ENCODE measurements around the gene LRRC43. TPM values are rescaled to one million over a fixed set of nuclear protein-coding genes. Genes with fewer than 3 reads are reported as not detected.

LRRC43 gene
- total and polyA plus RNA-seq, 10 of the 15 experiments (the other 5 are each of a cell fraction or from before 2014, with no cell fraction given), result 0.23 TPM; not detected in 9

DNA sequence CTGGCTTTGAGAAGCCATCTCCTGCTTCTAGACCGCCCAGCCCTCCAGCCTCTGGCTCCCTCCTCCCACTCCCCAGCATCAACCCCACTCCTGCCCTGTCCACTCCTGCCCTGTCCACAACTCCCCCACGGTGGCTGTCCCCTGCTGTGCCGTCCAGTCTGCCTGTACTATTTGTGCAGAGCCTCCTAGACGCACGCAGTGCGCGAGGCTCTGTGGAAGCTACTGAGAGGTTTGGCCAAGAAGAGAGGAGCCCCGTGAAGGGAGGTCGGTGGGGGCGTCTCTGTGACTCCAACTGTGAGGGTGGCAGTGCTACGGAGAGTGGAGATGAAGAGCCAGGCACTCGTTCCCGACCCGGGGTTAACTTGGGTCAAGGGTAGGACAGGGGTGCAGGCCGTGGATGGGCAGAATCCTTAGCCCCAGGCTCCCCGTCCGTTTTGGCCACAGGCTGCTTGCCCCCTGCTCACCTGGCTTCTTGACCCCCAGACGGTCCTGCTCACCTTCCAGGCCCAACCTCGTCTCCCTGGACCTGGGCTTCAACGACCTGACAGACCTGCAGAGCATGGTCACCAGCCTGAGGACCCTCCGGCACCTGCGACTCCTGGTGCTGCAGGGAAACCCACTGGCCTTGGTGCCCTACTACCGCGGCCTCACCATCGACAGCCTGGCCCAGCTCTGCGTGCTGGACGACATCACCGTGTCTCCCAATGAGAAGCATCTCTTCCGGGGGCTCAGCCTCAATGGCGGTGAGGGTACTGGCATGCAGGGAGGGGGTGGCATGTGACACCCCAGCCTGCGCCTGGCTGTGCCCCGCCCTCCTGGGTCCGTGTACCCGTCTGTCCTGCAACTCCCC, 6.9 kb downstream of the LRRC43 start:
- Histone ChIP-seq H3K4me1 (ENCODE audit: control insufficient read depth, insufficient read depth, low read length) (no peaks in the 10 kb centered on the region), H3K4me2 (ENCODE audit: control insufficient read depth, insufficient read depth) (no peak overlapping the region), H3K36me3 (ENCODE audit: control insufficient read depth in 2 of 2, insufficient read depth in 2 of 2, low read length in 1 of 2) (no peaks in the 10 kb centered on the region), H2AFZ (ENCODE audit: control insufficient read depth, low read depth, low read length) (no peak overlapping the region), H4K20me1 (ENCODE audit: control insufficient read depth, insufficient read depth) (no peaks in the 10 kb centered on the region), H3K9me3 (replicated peaks; ENCODE audit: control insufficient read depth, insufficient read depth, low read length) (peaks cover under 1% of the 10 kb centered on the region; the same call in 1 of the 3 replicates), H3K27me3 (replicated peaks in 1 of 2; ENCODE audit: control insufficient read depth in 2 of 2, insufficient read depth in 2 of 2, low read length in 1 of 2) (no peaks in the 10 kb centered on the region; a peak in 1 of 4 replicates), H3K79me2 (ENCODE audit: control insufficient read depth, insufficient read depth, low read length) (no peaks in the 10 kb centered on the region), H3K27ac (ENCODE audit: control insufficient read depth, insufficient read depth) (no peak overlapping the region), H3K9ac (ENCODE audit: control insufficient read depth, insufficient read depth, low read length) (no peak overlapping the region), H3K4me3 (no peak overlapping the region)
- intact Hi-C loops (cut with micrococcal nuclease; ENCODE audit: unreplicated experiment) (no loop called here), in situ Hi-C loops (cut with MboI) (loop anchor here (5.0 kb wide), 1 partner anchor 133 kb away; no protein-coding TSS in a partner anchor)
- TF ChIP-seq SMC3 (IDR thresholded peaks at IDR 0.05; ENCODE audit: borderline replicate concordance, low read length) (no peak), SUZ12 (IDR thresholded peaks at IDR 0.05; ENCODE audit: unreplicated experiment) (no peak), SUPT20H (IDR thresholded peaks at IDR 0.05; ENCODE audit: borderline replicate concordance, control insufficient read depth, low read depth, low read length) (no peak), TCF7 (IDR thresholded peaks at IDR 0.05; ENCODE audit: borderline replicate concordance) (no peak), PML (IDR thresholded peaks at IDR 0.05; ENCODE audit: low read length) (no peak)
- TF ChIP-seq, protein P1, sequence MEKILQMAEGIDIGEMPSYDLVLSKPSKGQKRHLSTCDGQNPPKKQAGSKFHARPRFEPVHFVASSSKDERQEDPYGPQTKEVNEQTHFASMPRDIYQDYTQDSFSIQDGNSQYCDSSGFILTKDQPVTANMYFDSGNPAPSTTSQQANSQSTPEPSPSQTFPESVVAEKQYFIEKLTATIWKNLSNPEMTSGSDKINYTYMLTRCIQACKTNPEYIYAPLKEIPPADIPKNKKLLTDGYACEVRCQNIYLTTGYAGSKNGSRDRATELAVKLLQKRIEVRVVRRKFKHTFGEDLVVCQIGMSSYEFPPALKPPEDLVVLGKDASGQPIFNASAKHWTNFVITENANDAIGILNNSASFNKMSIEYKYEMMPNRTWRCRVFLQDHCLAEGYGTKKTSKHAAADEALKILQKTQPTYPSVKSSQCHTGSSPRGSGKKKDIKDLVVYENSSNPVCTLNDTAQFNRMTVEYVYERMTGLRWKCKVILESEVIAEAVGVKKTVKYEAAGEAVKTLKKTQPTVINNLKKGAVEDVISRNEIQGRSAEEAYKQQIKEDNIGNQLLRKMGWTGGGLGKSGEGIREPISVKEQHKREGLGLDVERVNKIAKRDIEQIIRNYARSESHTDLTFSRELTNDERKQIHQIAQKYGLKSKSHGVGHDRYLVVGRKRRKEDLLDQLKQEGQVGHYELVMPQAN (conservative IDR thresholded peaks at IDR 0.05), result no peak
- RAD21 ChIA-PET (ENCODE audit: unreplicated experiment), result interaction anchor here (0.7 to 0.9 kb wide), 2 partner anchors 14 to 57 kb away, joined by 3 read pairs; partner anchors contain the start of gene B3GNT4
- DNase-seq (ENCODE audit: low read depth, low spot score) (no peak), ATAC-seq (no peak), FAIRE-seq (no peak)
- POLR2A ChIA-PET, result no interaction called here
- no TSS peak for BruUV-seq (replicated peaks)
- CTCF ChIA-PET, result interaction anchor here (0.6 to 4.1 kb wide), 10 partner anchors 8 to 271 kb away, joined by 3 to 29 read pairs (median 3); partner anchors contain the start of gene CFAP251
- 49% methylated on average over 34 of the region's 34 CpGs for WGBS (ENCODE audit: insufficient coverage, insufficient replicate concordance, low lambda C conversion rate, missing lambda C conversion rate)
- SMC1A ChIA-PET (ENCODE audit: uncharacterized antibody, unreplicated experiment), result interaction anchor here (1.3 to 1.7 kb wide), 2 partner anchors 23 to 59 kb away, joined by 5 to 6 read pairs; no protein-coding TSS in a partner anchor

Data from GM12878 (cell line).